H1 (cell line): ENCODE data around the gene HS2ST1. TPM values are rescaled to one million over a fixed set of nuclear protein-coding genes. Genes with fewer than 3 reads are reported as not detected.

Experiments
- CTCF ChIA-PET: fragments of 300-600 bp; sonication (Branson Sonifier 250); formaldehyde crosslinking; loops from one replicate; lab custom pipeline; 2021; ENCODE audit not compliant: partially characterized antibody; lab: Charles Lee
- POLR2A ChIA-PET: fragments of 300-600 bp; sonication (Branson Sonifier 250); formaldehyde crosslinking; loops from one replicate; lab custom pipeline; 2021; ENCODE audit warnings: inconsistent platforms; ENCODE audit not compliant: partially characterized antibody; lab: Charles Lee
- DNase-seq, 2 experiments: peaks; one replicate each; pipeline versions ENCODE4 v3.0.0 to v3.0.0-alpha.2; 2010 to 2022; ENCODE audit warnings: low spot score in 2 of 2, low read depth in 1 of 2, mixed read lengths in 1 of 2
- FAIRE-seq: peaks from 2 replicates; lab custom pipeline; 2011; peaks lifted over from hg19 to GRCh38; lab: Jason Lieb, UNC
- H2AFZ ChIP-seq: 2 replicates; pipeline ENCODE4 v1.8.1; 2012; ENCODE audit warnings: low read length, inconsistent platforms
- H2AK5ac ChIP-seq: 2 replicates; pipeline ENCODE4 v1.6.1; 2013; ENCODE audit warnings: low read depth, low read length
- H2BK120ac ChIP-seq: replicated peaks from 2 replicates; pipeline ENCODE3; 2013; ENCODE audit warnings: low read depth, low read length, inconsistent platforms
- H2BK12ac ChIP-seq: 2 replicates; pipeline ENCODE4 v1.6.1; 2013; ENCODE audit warnings: low read depth, low read length
- H2BK15ac ChIP-seq: 2 replicates; pipeline ENCODE4 v1.6.1; 2013; ENCODE audit warnings: low read length
- H2BK20ac ChIP-seq: 2 replicates; pipeline ENCODE4 v1.6.1; 2013; ENCODE audit warnings: low read length
- H2BK5ac ChIP-seq: 2 replicates; pipeline ENCODE4 v1.6.1; 2013; ENCODE audit warnings: low read depth, low read length
- H3K14ac ChIP-seq: 2 replicates; pipeline ENCODE4 v1.6.1; 2013; ENCODE audit warnings: inconsistent platforms; ENCODE audit not compliant: insufficient read length
- H3K18ac ChIP-seq: 2 replicates; pipeline ENCODE4 v1.6.1; 2013; ENCODE audit warnings: low read length; ENCODE audit errors: extremely low read depth
- H3K23ac ChIP-seq: 2 replicates; pipeline ENCODE4 v1.6.1; 2013; ENCODE audit warnings: inconsistent platforms; ENCODE audit not compliant: insufficient read length
- H3K23me2 ChIP-seq: 2 replicates; pipeline ENCODE4 v1.6.1; 2013; ENCODE audit warnings: low read depth, low read length
- H3K27ac ChIP-seq: 2 replicates; pipeline ENCODE4 v1.6.1; 2011; ENCODE audit warnings: low read depth, low read length, inconsistent platforms
- H3K27me3 ChIP-seq, 4 experiments: replicated peaks in 1 of 4; 1 replicate in 1 of 4; 2 replicates in 3 of 4; pipeline versions ENCODE4 v1.6.1 to v1.8.1; 2011 to 2013; ENCODE audit warnings: low read length in 3 of 4, mild to moderate bottlenecking in 3 of 4, inconsistent platforms in 2 of 4, mixed read lengths in 2 of 4, moderate library complexity in 1 of 4; ENCODE audit not compliant: control insufficient read depth in 3 of 4, insufficient read depth in 3 of 4; ENCODE audit errors: extremely low read depth in 1 of 4
- H3K36me3 ChIP-seq, 4 experiments: 2 replicates each; pipeline versions ENCODE4 v1.6.1 to v1.8.1; 2011 to 2013; ENCODE audit warnings: mild to moderate bottlenecking in 4 of 4, low read length in 3 of 4, moderate library complexity in 2 of 4, control low read depth in 1 of 4, inconsistent platforms in 1 of 4; ENCODE audit not compliant: insufficient read depth in 4 of 4, control insufficient read depth in 2 of 4
- H3K4ac ChIP-seq: replicated peaks from 2 replicates; pipeline ENCODE3; 2013; ENCODE audit warnings: low read length, low read depth, mixed read lengths, inconsistent platforms; ENCODE audit not compliant: insufficient read length
- H3K4me1 ChIP-seq, 4 experiments: replicated peaks in 1 of 4; 1 replicate in 1 of 4; 2 replicates in 3 of 4; pipeline versions ENCODE4 v1.6.1 to v1.8.1; 2011 to 2013; ENCODE audit warnings: low read length in 3 of 4, inconsistent platforms in 2 of 4, mixed read lengths in 1 of 4; ENCODE audit not compliant: insufficient read depth in 4 of 4, control insufficient read depth in 3 of 4
- H3K4me2 ChIP-seq, 2 experiments: 2 replicates each; pipeline versions ENCODE4 v1.6.1 to v1.8.1; 2011 to 2013; ENCODE audit warnings: low read depth in 2 of 2, low read length in 2 of 2, control low read depth in 1 of 2, inconsistent platforms in 1 of 2, mild to moderate bottlenecking in 1 of 2; ENCODE audit not compliant: insufficient read depth in 1 of 2
- H3K4me3 ChIP-seq, 4 experiments: fragments of 200-600, 300-600 bp in 1 of 4; sonication (generic), shearing (Covaris generic), sonication (Bioruptor Twin) in 1 of 4; 2 replicates each; pipeline versions ENCODE4 v1.5.1 to v1.8.1; 2011 to 2016; ENCODE audit warnings: low read length in 4 of 4, low read depth in 3 of 4, control low read depth in 2 of 4, inconsistent platforms in 2 of 4, mild to moderate bottlenecking in 2 of 4, mixed read lengths in 1 of 4, moderate library complexity in 1 of 4; ENCODE audit not compliant: insufficient read depth in 2 of 4; ENCODE audit errors: extremely low read depth in 1 of 4
- H3K56ac ChIP-seq: replicated peaks from 2 replicates; pipeline ENCODE3; 2013; ENCODE audit warnings: low read depth, mild to moderate bottlenecking, mixed read lengths, low read length, inconsistent platforms; ENCODE audit not compliant: insufficient read length
- H3K79me1 ChIP-seq: 2 replicates; pipeline ENCODE4 v1.6.1; 2013; ENCODE audit warnings: low read depth, low read length, control low read depth
- H3K79me2 ChIP-seq, 2 experiments: 2 replicates each; pipeline versions ENCODE4 v1.6.1 to v1.8.1; 2012 to 2013; ENCODE audit warnings: low read length in 2 of 2, mild to moderate bottlenecking in 2 of 2, inconsistent platforms in 1 of 2; ENCODE audit not compliant: insufficient read depth in 2 of 2, control insufficient read depth in 1 of 2
- H3K9ac ChIP-seq, 4 experiments: replicated peaks in 1 of 4; 1 replicate in 1 of 4; 2 replicates in 3 of 4; pipeline versions ENCODE4 v1.6.1 to v1.8.1; 2011 to 2013; ENCODE audit warnings: low read depth in 3 of 4, low read length in 3 of 4, control low read depth in 2 of 4, mild to moderate bottlenecking in 2 of 4, moderate library complexity in 2 of 4, inconsistent platforms in 1 of 4; ENCODE audit errors: extremely low read depth in 1 of 4
- H3K9me3 ChIP-seq, 2 experiments: 2 replicates each; pipeline versions ENCODE4 v1.6.1 to v1.8.1; 2012 to 2013; ENCODE audit warnings: mild to moderate bottlenecking in 2 of 2, moderate library complexity in 2 of 2, control low read depth in 1 of 2, inconsistent platforms in 1 of 2, low read depth in 1 of 2, low read length in 1 of 2, mixed read lengths in 1 of 2; ENCODE audit not compliant: insufficient read depth in 2 of 2
- H4K20me1 ChIP-seq, 2 experiments: replicated peaks in 1 of 2; 2 replicates each; pipeline versions ENCODE3 to v1.8.1; 2011 to 2013; ENCODE audit warnings: inconsistent platforms in 2 of 2, low read length in 2 of 2, mild to moderate bottlenecking in 1 of 2; ENCODE audit not compliant: insufficient read depth in 2 of 2, control insufficient read depth in 1 of 2
- H4K5ac ChIP-seq: 2 replicates; pipeline ENCODE4 v1.6.1; 2013; ENCODE audit warnings: low read length, low read depth, mixed read lengths, inconsistent platforms; ENCODE audit not compliant: insufficient read length
- H4K8ac ChIP-seq: 2 replicates; pipeline ENCODE4 v1.8.0; 2013; ENCODE audit warnings: mild to moderate bottlenecking, moderate library complexity, low read length, inconsistent platforms; ENCODE audit not compliant: insufficient read depth; ENCODE audit errors: extremely low read depth
- H4K91ac ChIP-seq: replicated peaks from 2 replicates; pipeline ENCODE3; 2013; ENCODE audit warnings: low read length, mixed read lengths, inconsistent platforms; ENCODE audit not compliant: insufficient read length
- SAP30 ChIP-seq: fragments of 300-600 bp; sonication (generic); IDR thresholded peaks from 2 replicates; pipeline ENCODE4 v1.7.1; 2012; ENCODE audit warnings: low read length, moderate library complexity, mild to moderate bottlenecking, inconsistent platforms; ENCODE audit not compliant: insufficient read depth, insufficient replicate concordance
- SIRT6 ChIP-seq: IDR thresholded peaks from one replicate; pipeline ENCODE4 v1.7.1; 2012; ENCODE audit warnings: low read length, inconsistent platforms
- WGBS, 2 experiments: shearing (Covaris generic) in 1 of 2; methylation state at CpG; one replicate each; pipeline versions ENCODE4 v1.1.6 to v1.1.7; 2013 to 2015; ENCODE audit warnings: low lambda C conversion rate in 2 of 2, mixed read lengths in 2 of 2, inconsistent platforms in 1 of 2, low coverage in 1 of 2, missing lambda C conversion rate in 1 of 2; ENCODE audit not compliant: insufficient replicate concordance in 2 of 2, insufficient coverage in 1 of 2, insufficient read length in 1 of 2; ENCODE audit errors: extremely low coverage in 1 of 2, missing lambda C conversion rate in 1 of 2; 5-methylcytosine and 5-hydroxymethylcytosine counted together
- polyA plus RNA-seq, 7 experiments: library from polyadenylated mRNA; depleted of rRNA in 3 of 7; stranded (reverse) in 5 of 7; unstranded in 2 of 7; fragments of >200 nt in 5 of 7; fragments of 200-250 nt in 2 of 7; gene quantifications; 1 replicate in 5 of 7; 2 replicates in 1 of 7; 4 replicates in 1 of 7; pipeline versions ENCODE4 v1.2.1 to v1.2.3, GENCODE V29; 2011 to 2013; ENCODE audit warnings: missing spikeins in 2 of 7, mixed read lengths in 2 of 7
- total RNA-seq: library from RNA; stranded (reverse); fragmentation: NEBNext Ultra II Directional; extraction: Animal tissue kit (Norgen Biotek cat#: 25700); gene quantifications from 2 replicates; pipeline ENCODE4 v1.2.1, GENCODE V29; 2021

HS2ST1 gene
- total and polyA plus RNA-seq, 2 of the 8 experiments (the other 6 are each of a cell fraction or from before 2014, with no cell fraction given): 5.2 to 28.3 TPM

DNA sequence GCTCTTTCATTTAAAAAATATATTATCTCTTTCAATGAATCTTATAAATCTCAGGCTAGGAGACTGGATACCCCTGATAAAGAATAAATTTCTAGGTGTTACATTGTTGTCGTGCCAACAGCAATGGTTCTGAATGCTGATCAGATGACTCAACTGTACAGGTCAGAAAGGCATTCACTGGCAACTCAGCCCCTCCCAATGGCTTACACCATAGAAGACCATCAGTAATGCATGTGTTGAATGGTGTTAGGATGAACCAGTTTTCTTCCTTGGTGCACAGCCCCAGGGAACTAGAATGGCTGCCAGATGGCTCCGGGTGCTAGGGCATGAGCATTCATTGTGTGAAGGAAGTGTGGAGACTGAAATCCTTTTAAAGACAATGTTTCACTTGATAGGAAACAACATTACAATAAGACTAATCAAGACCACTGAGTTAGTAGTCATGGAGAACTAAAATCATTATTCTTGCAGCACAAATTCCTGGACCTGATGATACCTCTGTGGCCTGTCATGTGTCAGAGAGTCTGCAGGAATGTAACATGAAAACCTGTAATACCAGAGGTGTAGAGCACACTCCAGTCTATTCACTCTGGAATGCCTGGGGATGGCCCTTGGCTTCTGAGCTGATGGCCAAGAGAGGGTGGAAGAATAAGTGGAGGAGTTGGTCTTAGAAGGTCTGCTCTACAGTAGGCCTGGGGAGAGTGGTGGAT is 226.6 kb downstream of the HS2ST1 start:
- H3K36me3 ChIP-seq: no peaks in the 10 kb centered on the region
- no peak overlapping the region for H3K23ac ChIP-seq
- H4K20me1 ChIP-seq: no peaks in the 10 kb centered on the region
- WGBS, 2 experiments: 81% methylated on average over 2 of the region's 2 CpGs; no CpG with 5 or more reads in 1 of the 2 experiments
- H2BK15ac ChIP-seq: no peak overlapping the region
- DNase-seq: no peak
- TF ChIP-seq SAP30 (no peak), SIRT6 (no peak)
- H3K4me3 ChIP-seq: no peak overlapping the region
- FAIRE-seq: no peak
- H2BK120ac ChIP-seq: no peak overlapping the region
- H3K9me3 ChIP-seq: no peaks in the 10 kb centered on the region
- no peak overlapping the region for H2AK5ac ChIP-seq
- H2BK12ac ChIP-seq: no peak overlapping the region
- no peaks in the 10 kb centered on the region for H3K4me1 ChIP-seq
- no peak overlapping the region for H3K4me2 ChIP-seq
- CTCF ChIA-PET: interaction anchor here (0.6 to 1.5 kb wide), 3 partner anchors 10 to 240 kb away, joined by 3 to 8 read pairs (median 3); no protein-coding TSS in a partner anchor
- no peak overlapping the region for H2BK5ac ChIP-seq
- H2BK20ac ChIP-seq: no peak overlapping the region
- H4K5ac ChIP-seq: no peak overlapping the region
- H3K27ac ChIP-seq: no peak overlapping the region
- H4K91ac ChIP-seq: no peak overlapping the region
- POLR2A ChIA-PET: no interaction called here
- no peak overlapping the region for H3K18ac ChIP-seq
- no peak overlapping the region for H4K8ac ChIP-seq
- no peak overlapping the region for H3K14ac ChIP-seq
- no peak overlapping the region for H3K4ac ChIP-seq
- H3K27me3 ChIP-seq: no peaks in the 10 kb centered on the region
- no peaks in the 10 kb centered on the region for H3K23me2 ChIP-seq
- H3K79me1 ChIP-seq: no peaks in the 10 kb centered on the region; the same call in 1 of the 2 replicates
- no peak overlapping the region for H3K9ac ChIP-seq
- H3K56ac ChIP-seq: no peak overlapping the region
- H2AFZ ChIP-seq: no peak overlapping the region
- no peaks in the 10 kb centered on the region for H3K79me2 ChIP-seq
